ENCODE measurements around the gene AOAH.

DNA sequence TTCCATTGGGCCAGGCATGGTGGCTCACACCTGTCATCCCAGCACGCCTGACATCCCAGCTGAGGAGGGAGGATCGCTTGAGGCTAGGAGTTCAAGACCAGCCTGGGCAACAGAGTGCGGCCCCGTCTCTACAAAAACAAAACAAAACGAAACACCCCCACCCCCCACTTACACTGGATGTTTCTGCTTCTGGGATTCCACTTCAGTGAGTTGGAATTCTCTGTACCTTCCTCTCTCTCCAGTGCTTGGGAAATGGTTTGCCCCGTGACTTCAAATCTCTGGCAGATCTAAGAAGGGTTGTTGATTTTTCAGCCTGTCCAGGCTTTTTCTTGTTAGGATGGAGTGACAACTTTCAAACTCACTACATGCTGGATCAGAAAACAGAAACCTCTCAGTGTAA is 227.7 kb downstream of the AOAH start:
- TF ChIP-seq, protein P1, sequence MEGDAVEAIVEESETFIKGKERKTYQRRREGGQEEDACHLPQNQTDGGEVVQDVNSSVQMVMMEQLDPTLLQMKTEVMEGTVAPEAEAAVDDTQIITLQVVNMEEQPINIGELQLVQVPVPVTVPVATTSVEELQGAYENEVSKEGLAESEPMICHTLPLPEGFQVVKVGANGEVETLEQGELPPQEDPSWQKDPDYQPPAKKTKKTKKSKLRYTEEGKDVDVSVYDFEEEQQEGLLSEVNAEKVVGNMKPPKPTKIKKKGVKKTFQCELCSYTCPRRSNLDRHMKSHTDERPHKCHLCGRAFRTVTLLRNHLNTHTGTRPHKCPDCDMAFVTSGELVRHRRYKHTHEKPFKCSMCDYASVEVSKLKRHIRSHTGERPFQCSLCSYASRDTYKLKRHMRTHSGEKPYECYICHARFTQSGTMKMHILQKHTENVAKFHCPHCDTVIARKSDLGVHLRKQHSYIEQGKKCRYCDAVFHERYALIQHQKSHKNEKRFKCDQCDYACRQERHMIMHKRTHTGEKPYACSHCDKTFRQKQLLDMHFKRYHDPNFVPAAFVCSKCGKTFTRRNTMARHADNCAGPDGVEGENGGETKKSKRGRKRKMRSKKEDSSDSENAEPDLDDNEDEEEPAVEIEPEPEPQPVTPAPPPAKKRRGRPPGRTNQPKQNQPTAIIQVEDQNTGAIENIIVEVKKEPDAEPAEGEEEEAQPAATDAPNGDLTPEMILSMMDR (IDR thresholded peaks at IDR 0.05): no peak
- TF ChIP-seq EZH2 (IDR thresholded peaks at IDR 0.05): no peak
- TF ChIP-seq EZH2phosphoT487 (IDR thresholded peaks at IDR 0.05): no peak

All from neural progenitor cell (in vitro differentiated cells).